ENCODE data around the gene CAMK1D.

DNA sequence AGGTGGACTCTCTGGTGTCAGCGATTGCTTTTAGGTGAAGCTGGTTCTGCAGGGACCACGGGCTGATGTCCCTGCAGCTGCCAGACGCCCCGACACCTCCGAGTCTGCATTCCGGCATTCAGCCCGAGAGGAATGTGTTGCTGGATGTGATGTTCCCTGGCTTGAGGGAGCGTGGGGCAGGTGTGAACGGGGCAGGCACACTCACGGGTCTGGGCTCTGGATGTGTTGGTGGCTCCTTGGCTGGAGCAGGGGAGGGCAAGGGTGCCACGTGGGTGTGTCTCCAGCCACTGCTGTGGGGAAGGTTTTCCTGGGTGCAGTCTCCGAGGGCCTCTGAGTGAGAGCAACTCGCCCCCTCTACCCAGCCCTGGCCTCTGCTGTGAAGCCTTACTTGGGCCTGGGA lies 140.5 kb downstream of the CAMK1D start:
- TF ChIP-seq, protein P1, sequence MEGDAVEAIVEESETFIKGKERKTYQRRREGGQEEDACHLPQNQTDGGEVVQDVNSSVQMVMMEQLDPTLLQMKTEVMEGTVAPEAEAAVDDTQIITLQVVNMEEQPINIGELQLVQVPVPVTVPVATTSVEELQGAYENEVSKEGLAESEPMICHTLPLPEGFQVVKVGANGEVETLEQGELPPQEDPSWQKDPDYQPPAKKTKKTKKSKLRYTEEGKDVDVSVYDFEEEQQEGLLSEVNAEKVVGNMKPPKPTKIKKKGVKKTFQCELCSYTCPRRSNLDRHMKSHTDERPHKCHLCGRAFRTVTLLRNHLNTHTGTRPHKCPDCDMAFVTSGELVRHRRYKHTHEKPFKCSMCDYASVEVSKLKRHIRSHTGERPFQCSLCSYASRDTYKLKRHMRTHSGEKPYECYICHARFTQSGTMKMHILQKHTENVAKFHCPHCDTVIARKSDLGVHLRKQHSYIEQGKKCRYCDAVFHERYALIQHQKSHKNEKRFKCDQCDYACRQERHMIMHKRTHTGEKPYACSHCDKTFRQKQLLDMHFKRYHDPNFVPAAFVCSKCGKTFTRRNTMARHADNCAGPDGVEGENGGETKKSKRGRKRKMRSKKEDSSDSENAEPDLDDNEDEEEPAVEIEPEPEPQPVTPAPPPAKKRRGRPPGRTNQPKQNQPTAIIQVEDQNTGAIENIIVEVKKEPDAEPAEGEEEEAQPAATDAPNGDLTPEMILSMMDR (IDR thresholded peaks at IDR 0.05) = no peak
- TF ChIP-seq MAZ (IDR thresholded peaks at IDR 0.05; ENCODE audit: borderline replicate concordance, low read depth, low read length) (no peak), EP300 (IDR thresholded peaks at IDR 0.05) (no peak), RARB (CRISPR knock-in tag; IDR thresholded peaks at IDR 0.05) (no peak), HMGXB4 (CRISPR knock-in tag; IDR thresholded peaks at IDR 0.05; ENCODE audit: borderline replicate concordance) (no peak), MAX (IDR thresholded peaks at IDR 0.05) (no peak), POLR2A (IDR thresholded peaks at IDR 0.05; ENCODE audit: low read length) (no peak), EHF (CRISPR knock-in tag; IDR thresholded peaks at IDR 0.05) (no peak), BHLHE40 (IDR thresholded peaks at IDR 0.05; ENCODE audit: low read depth, low read length) (no peak)
